Astrocyte of the cerebellum (primary cell): Measurements from ENCODE around the gene BMS1.
"Not testable (repeated sequence)": the region's sequence is repeated elsewhere in the genome, so short reads cannot be mapped to it uniquely, and the experiment has no call there.

Source experiments
- DNase-seq: peaks from one replicate; pipeline ENCODE4 v3.0.0-alpha.2; 2011; ENCODE audit warnings: low read depth
- H3K4me3 ChIP-seq: 2 replicates; pipeline ENCODE4 v1.5.1; 2011; ENCODE audit warnings: mild to moderate bottlenecking, low read depth, low read length, moderate library complexity
- CTCF ChIP-seq: IDR thresholded peaks from 2 replicates; pipeline ENCODE4 v1.5.1; 2012; ENCODE audit warnings: low read length, low read depth, moderate library complexity, mild to moderate bottlenecking; ENCODE audit errors: missing control alignments
- in situ Hi-C: cut with HindIII; loops from 2 replicates; pipeline ENCODE4 v1.10.0; 2017; ENCODE audit warnings: low sequenced_read_pairs

Gene BMS1

GRCh38 chr10:42816912-42817311, 34.3 kb downstream of the BMS1 start:
- in situ Hi-C loops: no loop called here
- no peak for DNase-seq
- no peak overlapping the region for H3K4me3 ChIP-seq
- TF ChIP-seq CTCF: no peak

GRCh38 chr10:42817417-42817816, 34.8 kb downstream of the BMS1 start:
- H3K4me3 ChIP-seq, in situ Hi-C loops, DNase-seq: not testable (repeated sequence)

DNA sequence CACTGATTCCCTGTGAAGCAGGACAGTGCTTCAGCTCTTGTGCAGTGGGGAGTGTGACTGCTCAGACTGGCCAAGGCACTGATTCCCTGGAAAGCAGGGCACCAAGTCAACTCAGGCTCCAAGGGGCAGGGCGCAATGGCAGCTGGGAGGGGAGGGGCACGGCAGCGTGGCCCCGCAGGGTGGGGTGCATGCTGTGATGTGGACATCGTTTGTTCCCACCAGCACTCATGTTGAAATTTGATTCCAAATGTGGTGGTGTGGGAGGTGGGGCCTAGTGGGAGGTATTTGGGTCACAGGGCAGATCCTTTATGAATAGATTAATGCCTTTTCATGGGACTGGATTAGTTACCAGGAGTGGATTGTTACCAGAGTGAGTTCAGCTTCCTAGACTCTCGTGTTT, 44.2 kb downstream of the BMS1 start:
- H3K4me3 ChIP-seq, in situ Hi-C loops, DNase-seq: not testable (repeated sequence)

GRCh38 chr10:42827201-42827600, 44.6 kb downstream of the BMS1 start:
- in situ Hi-C loops: no loop called here
- DNase-seq: no peak
- TF ChIP-seq CTCF: no peak
- no peak overlapping the region for H3K4me3 ChIP-seq

GRCh38 chr10:42828391-42828790, 45.8 kb downstream of the BMS1 start:
- in situ Hi-C loops, DNase-seq, H3K4me3 ChIP-seq: not testable (repeated sequence)

DNA sequence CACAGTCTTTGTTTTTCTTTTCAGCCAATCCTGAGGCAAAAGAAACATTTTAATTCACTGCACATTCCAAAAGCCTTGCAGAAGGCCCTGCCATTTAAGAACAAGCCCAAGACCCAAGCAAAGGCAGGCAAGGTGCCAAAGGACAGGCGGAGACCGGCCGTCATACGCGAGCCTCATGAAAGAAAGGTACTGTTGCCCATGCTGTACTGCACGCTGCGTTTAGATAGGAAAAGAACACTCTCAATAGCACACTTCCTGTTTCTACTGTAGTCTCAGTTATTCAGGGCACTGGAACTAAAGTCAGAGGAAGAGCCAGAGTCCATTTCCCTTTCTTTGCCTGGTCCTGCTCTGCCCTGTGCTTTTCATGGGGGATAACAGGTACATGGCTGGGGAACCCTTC, 47.6 kb downstream of the BMS1 start:
- in situ Hi-C loops: no loop called here

DNA sequence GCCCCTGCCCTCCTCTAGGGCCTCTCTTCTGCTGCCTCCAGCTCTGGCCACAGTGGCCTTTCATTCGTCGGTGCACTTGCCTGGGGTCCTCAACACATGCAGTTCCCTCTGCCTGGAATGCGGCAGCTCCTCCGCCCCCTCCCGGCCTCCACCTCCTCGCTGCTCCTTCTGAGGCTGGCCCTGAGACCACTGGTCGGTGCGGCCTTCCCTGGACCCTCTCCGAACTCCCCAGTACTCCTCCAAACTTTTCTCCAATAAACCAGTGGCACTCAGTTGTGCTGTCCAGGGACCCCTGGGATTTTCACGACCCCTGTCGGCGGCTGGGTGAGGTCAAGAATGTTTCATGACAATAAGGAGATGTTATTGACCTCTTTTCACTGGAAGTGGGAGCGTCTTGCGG, 53.5 kb downstream of the BMS1 start:
- DNase-seq: no peak
- no peak for TF ChIP-seq CTCF
- H3K4me3 ChIP-seq: no peak overlapping the region
- in situ Hi-C loops: no loop called here

More for the DNA sequence above, 47.6 kb downstream of the BMS1 start:
- H3K4me3 ChIP-seq: no peak overlapping the region
- DNase-seq: no peak
- TF ChIP-seq CTCF: no peak

GRCh38 chr10:42836771-42837468, 54.3 kb downstream of the BMS1 start:
- DNase-seq: no peak
- in situ Hi-C loops: no loop called here
- H3K4me3 ChIP-seq: peak overlapping the region; percentile 36
- peak; percentile 8 for TF ChIP-seq CTCF

DNA sequence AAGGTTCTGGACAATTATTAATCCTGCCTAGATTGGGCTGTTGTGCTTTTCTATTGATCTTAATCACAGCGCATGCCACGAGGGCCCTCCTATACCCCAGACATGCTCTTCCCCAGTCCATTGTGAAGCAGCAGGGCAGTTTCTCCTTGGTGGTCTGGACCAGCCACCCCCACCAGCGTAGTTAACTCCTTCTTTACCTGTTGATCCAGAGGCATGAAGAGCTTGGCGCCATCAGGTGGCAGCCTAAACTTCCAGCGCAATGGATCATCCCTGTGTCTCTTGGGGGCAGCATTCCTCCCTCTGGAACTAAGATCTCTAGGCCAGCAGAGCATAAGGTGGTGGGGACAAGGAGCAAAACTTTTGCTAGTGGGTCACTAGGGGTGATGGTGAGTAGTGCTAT, 62.2 kb downstream of the BMS1 start:
- DNase-seq, in situ Hi-C loops, H3K4me3 ChIP-seq: not testable (repeated sequence)

- DNase-seq, in situ Hi-C loops, H3K4me3 ChIP-seq: not testable (repeated sequence)
These were observed 64.7 kb downstream of the BMS1 start for GRCh38 chr10:42847261-42847660.
